HTERT RPE-1 (cell line): ENCODE data around the gene TMEM185B.

Experiments used
- in situ Hi-C: fragments of 300-500 bp; cut with MboI; formaldehyde crosslinking; loops from 4 replicates; pipeline ENCODE4 v1.14.3; 2020; ENCODE audit warnings: low sequenced_read_pairs

TMEM185B gene

DNA sequence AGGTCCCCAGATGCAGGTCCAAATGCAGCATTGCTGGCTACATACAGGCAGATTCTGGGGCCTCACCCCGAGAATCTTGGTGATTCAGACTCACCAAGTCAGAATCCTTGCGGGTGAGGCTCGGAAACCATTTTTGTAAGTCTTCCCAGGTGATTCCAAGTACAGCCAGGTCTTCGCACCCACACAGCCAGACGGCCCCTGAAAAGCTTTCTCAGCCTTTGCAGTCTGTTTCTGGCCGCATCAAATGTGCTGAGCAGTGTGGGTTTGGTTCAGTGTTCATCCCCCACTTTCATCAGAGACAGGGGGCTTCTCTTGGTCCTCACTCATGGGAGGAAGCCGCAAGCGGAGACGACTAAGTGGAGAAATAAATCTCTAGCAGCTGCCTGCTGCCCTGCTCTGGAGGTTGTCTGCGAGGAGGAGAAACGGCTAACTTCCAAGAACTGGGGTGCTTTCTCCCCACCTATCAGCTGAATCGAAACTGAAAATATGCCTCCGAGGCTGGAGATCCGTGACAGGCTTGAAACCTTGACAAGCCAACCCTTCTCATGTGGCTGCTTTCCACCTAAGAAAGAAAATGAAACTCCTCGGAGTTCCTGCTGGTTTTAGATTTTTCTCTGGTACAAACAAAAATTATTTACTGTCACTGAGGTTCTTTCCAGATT is 8.9 kb upstream of the TMEM185B start:
- in situ Hi-C loops, result no loop called here

DNA sequence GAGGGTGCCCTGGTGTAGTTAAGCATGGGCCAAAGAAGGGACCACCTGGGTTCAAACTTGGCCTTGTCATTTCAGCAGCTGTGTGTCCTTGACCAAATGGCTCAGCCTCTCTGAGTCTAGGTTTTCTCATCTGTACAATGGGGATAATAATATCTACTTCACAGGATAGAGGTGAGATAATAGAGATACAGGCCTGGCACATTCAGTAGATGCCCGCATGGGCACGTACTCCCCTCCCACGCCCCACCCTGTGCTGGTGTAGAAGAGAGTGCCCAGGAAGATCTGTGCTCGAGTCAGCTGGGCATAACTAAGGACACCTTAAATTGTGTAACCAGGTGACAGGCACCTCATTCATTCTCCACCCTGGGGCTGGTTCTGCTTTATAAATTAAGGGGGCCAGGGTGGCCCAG is 8.4 kb upstream of the TMEM185B start:
- in situ Hi-C loops, result no loop called here

GRCh38 chr2:120230515-120231471 is 7.6 kb upstream of the TMEM185B start:
- in situ Hi-C loops, result no loop called here

DNA sequence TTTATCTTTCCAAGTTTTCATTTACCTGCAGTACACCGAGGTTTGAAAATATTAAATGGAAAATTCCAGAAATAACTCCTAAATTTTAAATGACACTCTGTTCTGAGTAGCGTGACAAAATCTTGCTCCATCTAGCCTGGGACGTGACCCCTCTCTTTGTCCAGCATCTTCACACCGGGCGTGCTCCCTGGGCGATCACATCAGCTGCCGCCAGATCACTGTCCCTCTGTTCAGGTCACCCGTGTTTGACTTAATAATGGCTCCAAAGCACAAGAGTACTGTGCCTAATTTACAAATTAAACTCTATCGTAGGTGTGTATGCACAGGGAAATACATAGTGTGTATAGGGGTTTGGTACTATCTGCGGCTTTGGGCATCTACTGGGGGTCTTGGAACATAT is 6.1 kb upstream of the TMEM185B start:
- in situ Hi-C loops, result no loop called here

- in situ Hi-C loops, result no loop called here
These were observed 5.3 kb upstream of the TMEM185B start for GRCh38 chr2:120228503-120228902.

GRCh38 chr2:120227111-120227991 is 4.2 kb upstream of the TMEM185B start:
- in situ Hi-C loops, result no loop called here

DNA sequence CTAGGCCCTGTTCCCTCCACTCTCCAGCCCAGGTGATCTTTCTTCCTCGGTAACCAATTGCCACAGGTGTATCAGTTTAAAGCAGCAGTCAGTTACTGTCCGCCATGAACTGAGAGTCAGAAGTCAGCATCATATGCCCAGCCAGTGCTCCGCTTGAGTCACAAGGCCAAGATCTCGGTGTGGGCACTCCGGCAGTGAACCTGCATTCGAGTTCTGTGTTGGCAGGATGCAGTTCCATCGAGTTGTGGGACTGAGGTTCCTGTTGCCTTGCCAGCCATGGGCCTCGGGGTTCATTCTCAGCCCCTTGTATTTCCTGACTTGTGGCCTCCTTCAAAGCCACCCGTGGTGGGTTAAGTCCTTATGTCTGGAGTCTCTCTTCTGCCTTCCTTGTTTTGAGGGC is 3.1 kb upstream of the TMEM185B start:
- in situ Hi-C loops, result no loop called here

DNA sequence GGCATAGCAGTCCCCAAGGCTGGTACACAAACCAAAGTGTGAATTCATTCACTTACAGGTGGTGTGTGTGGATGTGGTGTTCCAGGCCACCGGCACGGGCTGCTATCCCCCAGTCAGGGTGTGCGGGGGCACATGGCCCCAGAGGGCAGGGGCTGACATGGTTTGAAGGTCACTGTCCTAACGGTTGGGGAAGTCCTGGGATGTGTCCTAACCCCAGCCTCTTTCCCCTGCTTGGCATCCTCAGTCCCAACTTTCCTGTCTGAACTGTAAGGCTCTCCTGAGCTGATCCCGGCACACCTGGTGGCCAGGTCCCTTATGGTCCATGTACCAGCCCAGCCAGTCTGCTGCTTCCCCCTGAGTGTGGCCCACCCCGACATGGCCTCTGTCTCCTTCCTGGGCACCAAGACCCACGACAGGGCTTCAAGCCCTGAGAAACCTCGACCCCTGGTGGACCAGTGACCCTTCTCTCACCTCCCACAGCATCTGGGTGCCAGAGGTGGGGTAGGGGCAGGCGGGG is 2.4 kb upstream of the TMEM185B start:
- in situ Hi-C loops, result no loop called here

DNA sequence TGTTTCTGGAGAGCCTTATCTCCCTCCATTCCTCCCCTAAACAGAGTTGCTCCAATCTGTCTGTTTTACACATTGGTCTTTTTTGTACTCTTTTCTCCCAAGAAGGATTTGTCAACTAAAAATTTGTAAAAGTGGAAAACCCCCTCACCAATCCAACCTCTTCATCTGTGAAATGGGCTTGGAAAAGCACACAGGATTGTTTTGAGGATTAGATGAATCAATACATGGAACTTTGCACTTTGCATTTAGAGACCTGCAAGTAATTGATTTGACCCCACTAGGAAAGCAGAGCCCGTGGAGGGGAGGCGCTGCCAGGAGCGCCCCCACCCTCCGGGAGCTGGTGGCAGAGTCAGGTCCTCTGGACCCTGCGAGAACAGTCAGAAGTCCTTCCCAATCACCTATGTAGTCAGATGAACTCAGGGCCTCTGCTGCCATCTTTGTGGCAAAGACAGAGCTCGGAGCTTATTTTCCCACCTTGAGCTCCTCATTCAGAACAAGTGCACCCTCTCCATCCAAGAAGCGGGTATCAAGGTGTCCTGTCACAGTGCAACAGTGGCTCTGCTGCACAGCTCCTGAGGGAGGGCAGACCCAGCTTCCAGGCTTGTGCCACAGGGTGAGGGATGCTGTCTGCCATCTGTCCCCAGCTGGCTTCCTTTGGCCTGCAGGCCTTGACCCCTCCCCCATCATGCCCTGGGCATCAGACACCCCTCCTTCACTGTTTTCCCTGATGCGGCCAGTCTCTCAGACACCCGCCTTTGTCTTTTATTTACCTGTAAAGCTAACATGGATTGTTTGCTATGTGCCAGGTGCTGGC is 1.7 kb upstream of the TMEM185B start:
- in situ Hi-C loops, result no loop called here

- in situ Hi-C loops, result no loop called here
These were observed 1.1 kb upstream of the TMEM185B start for GRCh38 chr2:120224256-120224655.

DNA sequence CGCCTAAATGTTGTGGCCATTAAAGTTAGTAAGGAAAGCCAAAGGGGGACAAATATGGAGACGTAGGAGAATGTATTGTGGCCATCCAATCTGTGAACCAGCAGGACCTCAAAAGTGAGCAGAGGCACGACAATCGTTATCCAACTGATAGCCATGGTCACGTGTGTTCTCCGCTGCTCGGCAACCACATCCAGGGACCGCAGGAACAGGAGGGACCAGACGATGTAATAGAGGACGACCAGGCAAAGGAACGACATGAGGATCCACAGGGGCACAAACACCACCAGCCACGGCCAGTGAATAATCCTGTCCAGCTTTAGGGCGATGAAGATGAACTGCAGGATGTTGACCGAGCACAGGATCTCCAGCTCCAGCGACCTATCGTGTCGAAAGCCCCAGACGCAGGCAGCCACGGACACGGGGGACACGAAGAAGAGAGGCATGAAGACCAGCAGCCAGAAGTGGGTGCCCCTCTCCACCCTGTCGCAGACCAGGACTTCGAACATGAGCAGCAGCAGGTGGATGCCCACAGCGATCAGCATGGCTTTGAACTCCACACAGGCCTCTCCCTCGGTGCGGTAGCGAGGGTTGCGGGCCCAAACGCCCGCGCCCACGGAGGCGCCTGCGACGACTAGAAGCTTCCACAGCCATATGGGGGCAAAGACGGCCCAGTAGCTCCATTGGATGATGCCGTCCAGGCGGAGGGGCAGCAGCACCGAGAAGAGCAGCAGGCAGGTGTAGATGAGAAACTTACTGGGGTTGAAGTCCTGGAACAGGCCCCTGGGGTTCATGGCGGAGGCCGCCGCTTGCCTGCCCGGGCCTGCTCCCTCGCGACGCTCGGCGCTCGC is 790 bp downstream of the TMEM185B start:
- in situ Hi-C loops, result no loop called here

DNA sequence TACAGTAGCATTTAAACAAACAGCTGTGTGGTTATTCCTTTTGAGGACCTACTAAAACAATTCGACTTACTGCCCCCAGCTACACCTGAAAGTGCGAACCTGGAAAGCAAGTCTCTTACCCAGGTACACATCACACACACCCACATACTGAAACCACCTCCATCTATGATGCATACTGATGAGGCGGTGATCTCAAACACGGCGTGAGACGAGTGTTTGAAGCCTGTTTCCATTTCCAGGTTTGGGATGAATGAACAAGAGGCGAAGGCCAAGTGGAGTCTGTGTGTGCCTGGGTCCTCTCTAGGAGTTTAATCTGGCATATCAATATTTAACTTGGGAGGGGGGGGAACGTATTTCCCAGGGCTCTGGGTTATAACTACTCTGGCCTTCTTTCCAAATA is 1.6 kb downstream of the TMEM185B start:
- in situ Hi-C loops, result no loop called here

DNA sequence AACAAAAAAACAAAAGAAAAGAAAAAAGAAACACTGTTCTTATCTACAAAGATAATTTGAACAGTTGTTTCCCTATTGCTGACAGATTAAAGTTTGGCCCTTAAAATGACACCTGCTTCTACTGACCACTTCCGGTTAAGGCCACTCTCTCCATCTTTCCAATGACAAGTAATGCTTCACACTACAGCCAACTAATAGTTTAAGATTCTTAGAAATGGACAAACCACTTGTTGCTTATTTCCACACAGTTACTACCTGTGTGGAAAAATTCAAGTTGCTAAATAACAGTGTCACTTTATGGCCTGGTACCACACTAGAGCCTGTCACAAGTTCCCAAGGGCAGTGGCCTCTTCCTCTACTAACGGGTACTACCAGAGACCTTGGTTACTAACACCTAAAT is 2.4 kb downstream of the TMEM185B start:
- in situ Hi-C loops, result no loop called here

GRCh38 chr2:120219766-120220165 is 3.4 kb downstream of the TMEM185B start:
- in situ Hi-C loops, result no loop called here

GRCh38 chr2:120219291-120219690 is 3.9 kb downstream of the TMEM185B start:
- in situ Hi-C loops, result no loop called here

DNA sequence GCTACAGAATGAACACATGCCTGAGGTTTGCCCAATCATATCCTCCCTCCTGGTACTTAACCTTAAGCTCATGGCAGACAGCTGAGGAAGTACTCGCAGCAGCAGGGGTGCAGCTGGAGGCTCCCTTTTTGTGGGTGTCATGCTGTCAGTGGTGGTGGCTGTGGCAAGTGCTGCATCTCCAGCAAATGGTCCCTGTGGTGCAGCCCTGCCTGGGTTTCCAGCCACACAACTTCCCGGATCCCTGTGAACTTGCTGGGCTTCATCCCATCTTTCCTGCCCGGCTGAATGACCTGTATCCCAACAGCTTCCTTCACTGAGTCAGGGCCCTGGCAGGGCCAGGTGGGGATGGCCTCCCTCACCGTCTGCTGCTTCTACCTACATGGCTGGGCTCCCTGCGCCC is 5.0 kb downstream of the TMEM185B start:
- in situ Hi-C loops, result no loop called here

- in situ Hi-C loops, result no loop called here
These were observed 12.9 kb downstream of the TMEM185B start for GRCh38 chr2:120210270-120210693.

GRCh38 chr2:120209427-120210269 is 13.6 kb downstream of the TMEM185B start:
- in situ Hi-C loops, result no loop called here
